ENCODE results near the gene CDH4.

Gene CDH4

DNA sequence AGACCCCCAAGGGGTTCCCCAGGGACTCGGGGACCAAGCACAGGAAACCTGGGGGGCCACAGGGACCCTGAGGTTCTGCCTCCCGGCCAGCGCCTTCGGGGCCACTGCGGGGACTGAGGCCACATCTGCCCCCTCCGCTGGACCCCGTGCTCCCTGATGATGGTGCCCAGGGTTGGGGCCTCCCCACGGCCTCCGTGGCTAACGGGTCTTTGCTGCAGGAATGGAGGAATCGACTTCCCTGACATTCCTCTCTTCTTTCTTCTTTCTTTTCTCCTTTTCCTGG, 483.4 kb downstream of the CDH4 start:
- no peak overlapping the region for H3K4me3 ChIP-seq (ENCODE audit: low read length)
- DNase-seq (ENCODE audit: low read depth), result no peak
- TF ChIP-seq, protein P1, sequence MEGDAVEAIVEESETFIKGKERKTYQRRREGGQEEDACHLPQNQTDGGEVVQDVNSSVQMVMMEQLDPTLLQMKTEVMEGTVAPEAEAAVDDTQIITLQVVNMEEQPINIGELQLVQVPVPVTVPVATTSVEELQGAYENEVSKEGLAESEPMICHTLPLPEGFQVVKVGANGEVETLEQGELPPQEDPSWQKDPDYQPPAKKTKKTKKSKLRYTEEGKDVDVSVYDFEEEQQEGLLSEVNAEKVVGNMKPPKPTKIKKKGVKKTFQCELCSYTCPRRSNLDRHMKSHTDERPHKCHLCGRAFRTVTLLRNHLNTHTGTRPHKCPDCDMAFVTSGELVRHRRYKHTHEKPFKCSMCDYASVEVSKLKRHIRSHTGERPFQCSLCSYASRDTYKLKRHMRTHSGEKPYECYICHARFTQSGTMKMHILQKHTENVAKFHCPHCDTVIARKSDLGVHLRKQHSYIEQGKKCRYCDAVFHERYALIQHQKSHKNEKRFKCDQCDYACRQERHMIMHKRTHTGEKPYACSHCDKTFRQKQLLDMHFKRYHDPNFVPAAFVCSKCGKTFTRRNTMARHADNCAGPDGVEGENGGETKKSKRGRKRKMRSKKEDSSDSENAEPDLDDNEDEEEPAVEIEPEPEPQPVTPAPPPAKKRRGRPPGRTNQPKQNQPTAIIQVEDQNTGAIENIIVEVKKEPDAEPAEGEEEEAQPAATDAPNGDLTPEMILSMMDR (conservative IDR thresholded peaks at IDR 0.05; ENCODE audit: low read depth, low read length), result no peak

DNA sequence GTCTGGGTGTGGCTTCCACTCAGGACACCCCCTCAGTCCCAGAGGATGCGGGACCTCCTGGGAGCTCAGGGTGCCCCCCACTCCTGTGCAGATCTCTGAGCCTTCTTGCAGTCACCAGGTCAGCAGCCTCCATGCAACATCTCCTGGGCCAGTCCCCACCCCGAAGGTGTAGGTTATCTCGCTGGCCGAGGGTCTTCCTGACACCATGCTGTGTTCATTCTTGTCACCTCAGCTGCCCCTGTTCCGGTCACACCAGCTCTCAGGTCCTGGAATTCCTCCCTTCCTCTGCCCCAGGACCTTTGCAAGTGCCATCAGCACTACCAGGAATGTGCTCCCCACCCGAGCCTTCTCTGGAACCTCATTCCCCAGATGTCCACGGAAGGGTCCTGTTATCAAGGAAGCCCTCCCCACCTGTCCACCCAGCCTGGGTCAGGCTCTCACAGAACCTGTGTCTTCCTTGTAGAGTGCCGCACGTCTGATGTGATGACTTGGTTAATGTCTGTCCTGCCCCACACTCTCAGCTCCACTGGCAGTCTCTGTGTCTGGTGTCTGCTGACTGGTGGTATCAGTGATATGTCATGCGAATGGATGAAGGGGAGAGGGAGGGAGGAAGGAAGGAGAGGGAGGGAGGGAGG, 484.1 kb downstream of the CDH4 start:
- no peak overlapping the region for H3K4me3 ChIP-seq (ENCODE audit: low read length)
- TF ChIP-seq, protein P1 (conservative IDR thresholded peaks at IDR 0.05; ENCODE audit: low read depth, low read length), result no peak
- DNase-seq (ENCODE audit: low read depth), result no peak

DNA sequence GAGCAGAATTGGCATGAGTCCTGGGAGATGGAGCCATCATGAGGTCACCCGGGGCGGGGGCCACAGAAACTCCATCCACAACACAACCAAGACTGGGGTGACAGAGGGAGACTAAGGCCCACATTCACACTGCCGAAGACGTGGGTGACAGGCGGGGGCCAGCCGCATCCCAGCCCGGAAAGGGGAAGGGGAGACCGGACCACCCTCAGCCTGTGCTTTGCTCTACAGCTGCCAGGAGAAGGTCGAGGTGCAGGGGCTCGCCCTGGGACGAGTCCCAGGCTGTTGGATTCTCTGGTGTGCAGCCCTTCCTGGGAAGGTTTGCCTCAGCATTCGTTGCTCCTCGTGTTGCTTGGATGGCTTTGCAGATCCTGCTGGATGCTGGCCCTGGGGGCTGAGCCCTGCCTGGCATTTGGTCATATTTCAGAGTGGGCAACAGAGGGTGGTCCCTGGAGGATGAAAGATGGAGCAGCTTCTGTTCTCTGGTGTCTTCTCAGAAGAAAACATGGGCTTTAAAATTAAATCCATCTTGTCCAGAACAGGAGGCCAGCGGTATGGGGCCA, 484.8 kb downstream of the CDH4 start:
- no peak for DNase-seq (ENCODE audit: low read depth)
- no peak overlapping the region for H3K4me3 ChIP-seq (ENCODE audit: low read length)
- TF ChIP-seq, protein P1 (conservative IDR thresholded peaks at IDR 0.05; ENCODE audit: low read depth, low read length), result no peak

DNA sequence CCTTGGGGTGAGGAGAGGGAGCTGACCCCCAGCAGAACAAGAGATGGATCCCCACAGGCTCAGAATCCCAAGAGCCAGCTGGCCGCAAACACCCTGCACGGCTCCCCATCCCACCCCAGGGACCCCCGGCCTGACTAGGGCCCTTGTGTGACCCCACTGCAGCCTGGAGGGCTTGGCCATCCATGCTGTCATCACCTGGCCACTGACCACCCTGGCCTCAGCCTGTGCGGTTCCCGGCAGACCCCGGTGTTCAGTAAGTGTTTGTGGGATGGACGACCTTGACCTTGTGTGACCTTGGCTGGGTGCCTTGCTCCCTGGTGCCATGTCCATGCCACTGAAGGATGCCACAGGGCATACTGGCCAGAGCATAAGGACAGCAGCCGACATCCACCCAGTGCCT, 485.3 kb downstream of the CDH4 start:
- DNase-seq (ENCODE audit: low read depth), result no peak
- no peak overlapping the region for H3K4me3 ChIP-seq (ENCODE audit: low read length)
- TF ChIP-seq, protein P1 (conservative IDR thresholded peaks at IDR 0.05; ENCODE audit: low read depth, low read length), result no peak

DNA sequence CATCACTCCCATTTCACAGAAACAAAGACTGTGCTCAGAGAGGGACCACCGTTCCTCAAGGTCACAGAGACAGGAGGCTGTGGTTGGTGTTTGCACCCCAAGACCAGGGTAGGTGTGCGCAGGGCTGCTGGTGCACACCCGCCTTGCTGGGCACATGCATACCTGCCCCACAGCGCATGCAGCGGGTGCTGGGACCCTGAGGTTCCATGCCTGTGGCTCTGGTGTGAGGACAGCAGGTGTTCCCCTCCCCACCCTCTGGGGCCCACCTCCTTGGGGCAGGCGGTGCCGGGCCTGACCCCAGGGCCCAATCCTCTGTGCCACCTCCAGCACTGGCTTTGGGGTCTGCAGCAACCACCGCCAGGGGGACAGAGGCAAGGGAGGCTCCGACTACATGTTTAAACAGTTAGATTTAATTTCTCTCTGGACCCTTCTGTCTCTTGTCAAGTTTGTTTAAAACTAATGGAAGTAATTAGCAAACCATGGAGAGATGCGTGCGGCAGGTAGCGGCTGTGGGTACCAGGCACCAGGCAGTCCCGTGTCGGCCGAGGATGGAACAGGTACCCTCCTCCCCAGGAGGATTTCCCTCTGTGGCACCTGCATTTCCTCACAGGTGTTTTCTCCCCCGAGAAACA, 485.9 kb downstream of the CDH4 start:
- TF ChIP-seq, protein P1 (conservative IDR thresholded peaks at IDR 0.05; ENCODE audit: low read depth, low read length), result no peak
- no peak overlapping the region for H3K4me3 ChIP-seq (ENCODE audit: low read length)
- no peak for DNase-seq (ENCODE audit: low read depth)

DNA sequence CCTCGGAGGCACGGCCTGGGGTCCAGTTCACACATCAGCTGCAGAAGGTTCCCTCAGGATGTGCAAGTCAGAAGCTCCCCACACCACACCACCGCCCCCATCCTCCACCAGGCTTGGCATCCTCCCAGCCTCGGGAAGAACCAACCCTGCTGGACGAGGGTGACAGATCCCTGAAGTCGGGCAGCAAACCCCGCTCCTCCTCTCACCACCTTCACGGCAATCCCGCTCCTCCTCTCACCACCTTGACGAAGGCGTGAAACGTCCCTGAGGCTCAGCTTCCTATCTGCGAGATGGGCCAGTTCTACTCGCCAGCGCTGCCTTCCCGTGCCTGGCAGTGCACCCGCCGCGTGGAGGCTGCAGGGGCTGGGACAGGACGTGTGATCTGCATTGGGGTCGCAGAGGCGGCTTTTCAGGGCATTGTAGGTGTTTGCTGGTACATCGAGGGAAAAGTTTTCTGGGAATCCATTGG, 486.6 kb downstream of the CDH4 start:
- no peak overlapping the region for H3K4me3 ChIP-seq (ENCODE audit: low read length)
- TF ChIP-seq, protein P1 (conservative IDR thresholded peaks at IDR 0.05; ENCODE audit: low read depth, low read length), result no peak
- DNase-seq (ENCODE audit: low read depth), result no peak
